ENCODE measurements around the gene ST3GAL5. TPM values are rescaled to one million over a fixed set of nuclear protein-coding genes. Genes with fewer than 3 reads are reported as not detected.
"Not testable (repeated sequence)": the region's sequence is repeated elsewhere in the genome, so short reads cannot be mapped to it uniquely, and the experiment has no call there.

ST3GAL5 gene
- total RNA-seq, 1 donor from 2014 or later, result 9.9 TPM

DNA sequence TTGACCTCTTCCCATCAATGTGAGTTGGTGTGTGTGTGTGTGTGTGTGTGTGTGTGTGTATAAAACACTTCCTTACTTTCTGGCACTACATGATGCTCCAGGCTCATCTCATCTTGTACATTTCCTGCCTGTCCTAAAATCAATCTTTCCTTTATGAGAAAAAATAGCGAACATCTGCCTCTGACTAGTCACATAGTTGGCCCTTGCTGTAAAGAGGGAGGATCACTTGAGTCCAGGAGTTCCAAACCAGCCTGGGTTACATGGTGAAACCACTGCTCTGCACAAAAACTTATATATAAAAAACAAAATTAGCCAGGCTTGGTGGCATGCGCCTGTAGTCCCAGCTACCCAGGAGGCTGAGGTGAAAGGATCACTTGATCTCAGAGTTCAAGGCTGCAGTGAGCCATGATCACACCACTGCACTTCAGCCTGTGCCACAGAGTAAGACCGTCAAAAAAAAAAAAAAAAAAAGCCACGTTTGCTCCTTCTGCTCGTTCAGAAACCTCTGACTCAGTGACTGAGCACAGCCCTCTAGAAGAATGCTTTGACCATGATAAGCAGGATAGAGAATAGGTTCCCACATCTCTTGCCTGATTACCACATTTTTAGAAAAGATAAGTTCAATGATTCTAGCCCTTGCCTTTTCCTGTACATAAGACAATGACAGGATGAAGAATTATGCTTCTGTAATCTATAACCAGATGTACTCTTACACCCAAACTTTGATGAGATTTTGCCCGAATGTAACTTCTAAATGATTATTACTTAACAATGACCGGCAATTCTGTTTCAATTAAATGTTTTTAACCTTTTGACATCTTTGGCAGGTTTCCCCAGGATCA lies 45.2 kb upstream of the ST3GAL5 start:
- H3K36me3 ChIP-seq, result no peaks in the 10 kb centered on the region
- H3F3A ChIP-seq (ENCODE audit: low read depth), result peaks cover 6% of the 10 kb centered on the region
- no peaks in the 10 kb centered on the region for H3K36me3 Mint-ChIP-seq
- peaks cover 33% of the 10 kb centered on the region for H3K4me1 Mint-ChIP-seq
- H3K27ac Mint-ChIP-seq, result peak overlapping the region; percentile 59
- no peak for DNase-seq (ENCODE audit: low spot score)
- H3K9me3 ChIP-seq (ENCODE audit: low read depth), result no peaks in the 10 kb centered on the region
- H3K4me3 ChIP-seq, result no peak overlapping the region
- no peak overlapping the region for H3K9ac ChIP-seq
- H3K27me3 ChIP-seq, result no peaks in the 10 kb centered on the region
- peaks cover 2% of the 10 kb centered on the region for H3K9me3 Mint-ChIP-seq
- no peaks in the 10 kb centered on the region for H3K27me3 Mint-ChIP-seq (ENCODE audit: insufficient read depth, low read depth)
- no peak overlapping the region for H3K4me2 ChIP-seq
- no peaks in the 10 kb centered on the region for H3K79me2 ChIP-seq (ENCODE audit: low read depth)
- H3K4me1 ChIP-seq, result peaks cover 15% of the 10 kb centered on the region
- TF ChIP-seq EZH2phosphoT487 (IDR thresholded peaks at IDR 0.05) (no peak), EZH2 (IDR thresholded peaks at IDR 0.05) (no peak)
- TF ChIP-seq, protein P1, sequence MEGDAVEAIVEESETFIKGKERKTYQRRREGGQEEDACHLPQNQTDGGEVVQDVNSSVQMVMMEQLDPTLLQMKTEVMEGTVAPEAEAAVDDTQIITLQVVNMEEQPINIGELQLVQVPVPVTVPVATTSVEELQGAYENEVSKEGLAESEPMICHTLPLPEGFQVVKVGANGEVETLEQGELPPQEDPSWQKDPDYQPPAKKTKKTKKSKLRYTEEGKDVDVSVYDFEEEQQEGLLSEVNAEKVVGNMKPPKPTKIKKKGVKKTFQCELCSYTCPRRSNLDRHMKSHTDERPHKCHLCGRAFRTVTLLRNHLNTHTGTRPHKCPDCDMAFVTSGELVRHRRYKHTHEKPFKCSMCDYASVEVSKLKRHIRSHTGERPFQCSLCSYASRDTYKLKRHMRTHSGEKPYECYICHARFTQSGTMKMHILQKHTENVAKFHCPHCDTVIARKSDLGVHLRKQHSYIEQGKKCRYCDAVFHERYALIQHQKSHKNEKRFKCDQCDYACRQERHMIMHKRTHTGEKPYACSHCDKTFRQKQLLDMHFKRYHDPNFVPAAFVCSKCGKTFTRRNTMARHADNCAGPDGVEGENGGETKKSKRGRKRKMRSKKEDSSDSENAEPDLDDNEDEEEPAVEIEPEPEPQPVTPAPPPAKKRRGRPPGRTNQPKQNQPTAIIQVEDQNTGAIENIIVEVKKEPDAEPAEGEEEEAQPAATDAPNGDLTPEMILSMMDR (IDR thresholded peaks at IDR 0.05), result no peak
- H2AFZ ChIP-seq (replicated peaks), result no peak overlapping the region
- H4K20me1 ChIP-seq (ENCODE audit: low read depth), result no peaks in the 10 kb centered on the region
- H3K27ac ChIP-seq, result no peak overlapping the region
- no peak overlapping the region for H3K4me3 Mint-ChIP-seq

DNA sequence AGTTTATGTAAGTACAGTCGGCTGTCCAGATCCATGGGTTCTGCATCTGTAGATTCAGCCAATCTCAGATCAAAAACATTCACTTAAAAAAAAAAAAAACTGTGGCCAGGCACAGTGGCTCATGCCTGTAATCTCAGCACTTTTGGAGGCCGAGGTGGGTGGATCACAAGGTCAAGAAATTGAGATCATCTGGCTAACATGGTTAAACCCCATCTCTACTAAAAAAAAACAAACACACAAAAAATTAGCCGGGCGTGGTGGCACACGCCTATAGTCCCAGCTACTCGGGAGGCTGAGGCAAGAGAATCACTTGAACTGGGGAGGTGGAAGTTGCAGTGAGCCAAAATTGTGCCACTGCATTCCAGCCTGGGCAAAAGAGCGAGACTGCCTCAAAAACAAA lies 42.4 kb upstream of the ST3GAL5 start:
- not testable (repeated sequence) for H3K4me2 ChIP-seq; H3K27me3 ChIP-seq; H3K27ac ChIP-seq; H3K36me3 Mint-ChIP-seq; H3K9ac ChIP-seq; H3K9me3 ChIP-seq (ENCODE audit: low read depth); H3K4me3 Mint-ChIP-seq; H4K20me1 ChIP-seq (ENCODE audit: low read depth); H3K79me2 ChIP-seq (ENCODE audit: low read depth); H3K9me3 Mint-ChIP-seq; H3K4me3 ChIP-seq; H3F3A ChIP-seq (ENCODE audit: low read depth); H3K27me3 Mint-ChIP-seq (ENCODE audit: insufficient read depth, low read depth); H3K27ac Mint-ChIP-seq; H3K36me3 ChIP-seq; DNase-seq (ENCODE audit: low spot score); H2AFZ ChIP-seq (replicated peaks)
- H3K4me1 ChIP-seq, result peaks cover 11% of the 10 kb centered on the region
- peaks cover 26% of the 10 kb centered on the region for H3K4me1 Mint-ChIP-seq

DNA sequence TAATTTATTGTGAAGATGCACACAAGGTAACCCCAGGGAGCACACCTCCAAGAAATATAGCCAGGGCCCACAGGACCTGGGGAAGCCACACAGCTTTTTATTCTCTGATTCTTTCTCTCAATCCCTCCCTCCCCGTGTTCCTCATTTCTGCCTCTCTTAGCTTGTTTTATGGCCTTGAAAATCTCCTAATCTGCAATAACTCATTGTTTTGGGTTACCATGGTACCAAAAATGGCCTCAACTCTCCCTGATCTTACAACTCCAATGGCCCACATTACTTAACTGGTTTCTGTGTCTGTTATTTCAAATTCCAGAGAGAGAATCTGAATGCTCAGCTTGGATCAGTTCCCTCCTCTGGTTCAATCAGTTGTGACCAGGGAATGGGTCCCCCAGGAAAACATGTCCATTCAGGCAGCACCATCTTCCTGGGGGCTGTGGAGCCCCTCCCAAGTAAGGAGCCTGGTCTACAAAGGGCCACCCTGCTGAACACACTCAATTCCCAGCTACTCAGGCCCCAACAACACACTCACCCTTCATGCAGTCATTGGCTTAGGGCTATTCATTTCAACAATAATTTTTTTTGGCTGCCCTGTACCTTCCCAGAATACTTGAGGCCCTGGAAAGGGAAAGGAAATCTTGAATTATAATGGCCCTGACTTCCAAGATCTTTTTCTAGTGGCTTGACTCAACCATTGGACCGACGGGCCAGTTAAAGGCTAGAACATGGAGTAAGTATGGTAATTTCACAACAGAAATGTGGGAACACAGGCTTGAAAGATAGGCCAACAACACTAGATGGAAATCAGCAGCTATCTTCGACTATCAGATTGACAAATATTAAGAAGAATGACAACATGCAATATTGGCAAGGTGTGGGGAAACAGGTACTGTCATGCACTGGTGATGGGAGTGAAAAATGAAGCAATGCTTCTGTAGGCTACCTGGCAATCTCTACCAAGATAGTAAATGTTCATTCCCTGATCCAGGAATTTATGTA lies 41.6 kb upstream of the ST3GAL5 start:
- TF ChIP-seq, protein P1 (IDR thresholded peaks at IDR 0.05), result no peak
- no peak for TF ChIP-seq EZH2 (IDR thresholded peaks at IDR 0.05)
- TF ChIP-seq EZH2phosphoT487 (IDR thresholded peaks at IDR 0.05), result no peak

More for the DNA sequence above, 41.6 kb upstream of the ST3GAL5 start:
- Mint-ChIP-seq H3K4me1 (peaks cover 19% of the 10 kb centered on the region), H3K27ac (no peak overlapping the region), H3K9me3 (peaks cover 6% of the 10 kb centered on the region), H3K4me3 (no peak overlapping the region), H3K27me3 (ENCODE audit: insufficient read depth, low read depth) (no peaks in the 10 kb centered on the region), H3K36me3 (no peaks in the 10 kb centered on the region)
- Histone ChIP-seq H3K4me2 (no peak overlapping the region), H3K9ac (no peak overlapping the region), H3F3A (ENCODE audit: low read depth) (peaks cover 4% of the 10 kb centered on the region), H3K27me3 (no peaks in the 10 kb centered on the region), H3K79me2 (ENCODE audit: low read depth) (no peaks in the 10 kb centered on the region), H3K9me3 (ENCODE audit: low read depth) (no peaks in the 10 kb centered on the region), H3K27ac (no peak overlapping the region), H3K36me3 (no peaks in the 10 kb centered on the region), H3K4me1 (peaks cover 3% of the 10 kb centered on the region), H2AFZ (replicated peaks) (no peak overlapping the region), H3K4me3 (no peak overlapping the region), H4K20me1 (ENCODE audit: low read depth) (no peaks in the 10 kb centered on the region)
- DNase-seq (ENCODE audit: low spot score), result no peak

Measured in neural progenitor cell (in vitro differentiated cells).